ENCODE results near the gene SYNPR.

The SYNPR gene

GRCh38 chr3:63565220-63565619 lies 287.1 kb downstream of the SYNPR start:
- no peak overlapping the region for H3K4ac ChIP-seq (ENCODE audit: low read depth, low read length)
- H3K4me3 ChIP-seq (ENCODE audit: low read length) = no peak overlapping the region
- no peak overlapping the region for H4K8ac ChIP-seq (ENCODE audit: low read depth, low read length)
- H3K9ac ChIP-seq (ENCODE audit: low read length) = no peak overlapping the region
- H3K79me2 ChIP-seq (ENCODE audit: control insufficient read depth, insufficient read depth, low read length) = no peaks in the 10 kb centered on the region
- no peak overlapping the region for H4K5ac ChIP-seq (ENCODE audit: low read length)
- H3K79me1 ChIP-seq (ENCODE audit: low read length) = no peaks in the 10 kb centered on the region
- no peak overlapping the region for H2BK120ac ChIP-seq (ENCODE audit: low read depth, low read length)
- DNase-seq = peak; percentile 12
- H3K4me1 ChIP-seq (ENCODE audit: control insufficient read depth, low read depth, low read length) = no peaks in the 10 kb centered on the region
- H3K27me3 ChIP-seq (ENCODE audit: insufficient read depth, low read length, poor library complexity) = no peaks in the 10 kb centered on the region
- H3K23ac ChIP-seq (ENCODE audit: low read length) = no peak overlapping the region
- H2AK5ac ChIP-seq (ENCODE audit: low read length) = no peak overlapping the region
- no peak overlapping the region for H3K18ac ChIP-seq (ENCODE audit: low read length)
- H3K27ac ChIP-seq (ENCODE audit: low read depth, low read length) = no peak overlapping the region
- WGBS (ENCODE audit: extremely low coverage, insufficient coverage, low lambda C conversion rate) = no CpG with 5 or more reads among the region's 6 CpGs
- no peak overlapping the region for H3K56ac ChIP-seq (ENCODE audit: low read length)
- no peak overlapping the region for H2BK15ac ChIP-seq (replicated peaks; ENCODE audit: low read depth)
- no peak overlapping the region for H3K4me2 ChIP-seq (ENCODE audit: low read length)
- H2BK5ac ChIP-seq (ENCODE audit: low read length) = no peak overlapping the region
- H3K36me3 ChIP-seq (ENCODE audit: control insufficient read depth, insufficient read depth, low read length) = no peaks in the 10 kb centered on the region

GRCh38 chr3:63571682-63572081 lies 293.6 kb downstream of the SYNPR start:
- H3K79me2 ChIP-seq (ENCODE audit: control insufficient read depth, insufficient read depth, low read length) = no peaks in the 10 kb centered on the region
- WGBS (ENCODE audit: extremely low coverage, insufficient coverage, low lambda C conversion rate) = 100% methylated on average over 1 of the region's 3 CpGs

GRCh38 chr3:63576846-63577245 lies 298.7 kb downstream of the SYNPR start:
- no peak overlapping the region for H3K4ac ChIP-seq (ENCODE audit: low read depth, low read length)
- no peak overlapping the region for H2BK5ac ChIP-seq (ENCODE audit: low read length)
- no peaks in the 10 kb centered on the region for H3K79me2 ChIP-seq (ENCODE audit: control insufficient read depth, insufficient read depth, low read length)
- H3K79me1 ChIP-seq (ENCODE audit: low read length) = no peaks in the 10 kb centered on the region
- H3K27me3 ChIP-seq (ENCODE audit: insufficient read depth, low read length, poor library complexity) = no peaks in the 10 kb centered on the region
- no peak overlapping the region for H2AK5ac ChIP-seq (ENCODE audit: low read length)
- peak; percentile 75 for DNase-seq
- H3K27ac ChIP-seq (ENCODE audit: low read depth, low read length) = no peak overlapping the region
- no peak overlapping the region for H3K4me2 ChIP-seq (ENCODE audit: low read length)
- H3K4me3 ChIP-seq (ENCODE audit: low read length) = no peak overlapping the region
- no peak overlapping the region for H4K8ac ChIP-seq (ENCODE audit: low read depth, low read length)
- peaks cover 12% of the 10 kb centered on the region for H3K4me1 ChIP-seq (ENCODE audit: control insufficient read depth, low read depth, low read length)
- WGBS (ENCODE audit: extremely low coverage, insufficient coverage, low lambda C conversion rate) = no CpG with 5 or more reads among the region's 2 CpGs
- no peak overlapping the region for H3K9ac ChIP-seq (ENCODE audit: low read length)
- no peak overlapping the region for H2BK120ac ChIP-seq (ENCODE audit: low read depth, low read length)
- no peak overlapping the region for H3K56ac ChIP-seq (ENCODE audit: low read length)
- H4K5ac ChIP-seq (ENCODE audit: low read length) = no peak overlapping the region
- no peak overlapping the region for H3K18ac ChIP-seq (ENCODE audit: low read length)
- no peaks in the 10 kb centered on the region for H3K36me3 ChIP-seq (ENCODE audit: control insufficient read depth, insufficient read depth, low read length)
- H3K23ac ChIP-seq (ENCODE audit: low read length) = no peak overlapping the region
- H2BK15ac ChIP-seq (replicated peaks; ENCODE audit: low read depth) = no peak overlapping the region

More at GRCh38 chr3:63571682-63572081, 293.6 kb downstream of the SYNPR start:
- H3K4me1 ChIP-seq (ENCODE audit: control insufficient read depth, low read depth, low read length) = peaks cover 1% of the 10 kb centered on the region
- no peak overlapping the region for H3K27ac ChIP-seq (ENCODE audit: low read depth, low read length)
- H2BK5ac ChIP-seq (ENCODE audit: low read length) = no peak overlapping the region
- H2BK120ac ChIP-seq (ENCODE audit: low read depth, low read length) = no peak overlapping the region
- H3K23ac ChIP-seq (ENCODE audit: low read length) = no peak overlapping the region
- no peak overlapping the region for H4K8ac ChIP-seq (ENCODE audit: low read depth, low read length)
- H3K4me3 ChIP-seq (ENCODE audit: low read length) = no peak overlapping the region
- H3K18ac ChIP-seq (ENCODE audit: low read length) = no peak overlapping the region
- no peak overlapping the region for H3K56ac ChIP-seq (ENCODE audit: low read length)
- H2BK15ac ChIP-seq (replicated peaks; ENCODE audit: low read depth) = no peak overlapping the region
- H3K9ac ChIP-seq (ENCODE audit: low read length) = no peak overlapping the region
- no peak overlapping the region for H2AK5ac ChIP-seq (ENCODE audit: low read length)
- H3K27me3 ChIP-seq (ENCODE audit: insufficient read depth, low read length, poor library complexity) = no peaks in the 10 kb centered on the region
- H4K5ac ChIP-seq (ENCODE audit: low read length) = no peak overlapping the region
- H3K4ac ChIP-seq (ENCODE audit: low read depth, low read length) = no peak overlapping the region
- H3K79me1 ChIP-seq (ENCODE audit: low read length) = no peaks in the 10 kb centered on the region
- H3K36me3 ChIP-seq (ENCODE audit: control insufficient read depth, insufficient read depth, low read length) = no peaks in the 10 kb centered on the region
- no peak for DNase-seq
- no peak overlapping the region for H3K4me2 ChIP-seq (ENCODE audit: low read length)

- Histone ChIP-seq H4K5ac (ENCODE audit: low read length) (no peak overlapping the region), H3K4ac (ENCODE audit: low read depth, low read length) (no peak overlapping the region), H3K27me3 (ENCODE audit: insufficient read depth, low read length, poor library complexity) (no peaks in the 10 kb centered on the region), H4K8ac (ENCODE audit: low read depth, low read length) (no peak overlapping the region), H3K18ac (ENCODE audit: low read length) (no peak overlapping the region), H3K4me2 (ENCODE audit: low read length) (no peak overlapping the region), H3K4me3 (ENCODE audit: low read length) (no peak overlapping the region), H3K36me3 (ENCODE audit: control insufficient read depth, insufficient read depth, low read length) (no peaks in the 10 kb centered on the region), H3K27ac (ENCODE audit: low read depth, low read length) (no peak overlapping the region), H2BK120ac (ENCODE audit: low read depth, low read length) (no peak overlapping the region), H3K79me2 (ENCODE audit: control insufficient read depth, insufficient read depth, low read length) (no peaks in the 10 kb centered on the region), H3K9ac (ENCODE audit: low read length) (no peak overlapping the region), H3K23ac (ENCODE audit: low read length) (no peak overlapping the region), H3K56ac (ENCODE audit: low read length) (no peak overlapping the region), H2BK5ac (ENCODE audit: low read length) (no peak overlapping the region), H2AK5ac (ENCODE audit: low read length) (no peak overlapping the region), H2BK15ac (replicated peaks; ENCODE audit: low read depth) (peak overlapping the region; percentile 41), H3K79me1 (ENCODE audit: low read length) (no peaks in the 10 kb centered on the region), H3K4me1 (ENCODE audit: control insufficient read depth, low read depth, low read length) (peaks cover 11% of the 10 kb centered on the region)
- WGBS (ENCODE audit: extremely low coverage, insufficient coverage, low lambda C conversion rate) = no CpG with 5 or more reads among the region's 2 CpGs
- DNase-seq = no peak
Observed at GRCh38 chr3:63578858-63579257, 300.8 kb downstream of the SYNPR start.

GRCh38 chr3:63580151-63580550 lies 302.0 kb downstream of the SYNPR start:
- no peaks in the 10 kb centered on the region for H3K36me3 ChIP-seq (ENCODE audit: control insufficient read depth, insufficient read depth, low read length)
- no peak overlapping the region for H2BK15ac ChIP-seq (replicated peaks; ENCODE audit: low read depth)
- no peak overlapping the region for H3K4ac ChIP-seq (ENCODE audit: low read depth, low read length)
- no peak overlapping the region for H4K8ac ChIP-seq (ENCODE audit: low read depth, low read length)
- no CpG with 5 or more reads among the region's 2 CpGs for WGBS (ENCODE audit: extremely low coverage, insufficient coverage, low lambda C conversion rate)
- H3K56ac ChIP-seq (ENCODE audit: low read length) = no peak overlapping the region
- no peaks in the 10 kb centered on the region for H3K79me2 ChIP-seq (ENCODE audit: control insufficient read depth, insufficient read depth, low read length)
- no peak overlapping the region for H3K4me2 ChIP-seq (ENCODE audit: low read length)
- no peak for DNase-seq
- H3K4me1 ChIP-seq (ENCODE audit: control insufficient read depth, low read depth, low read length) = peaks cover 13% of the 10 kb centered on the region
- H4K5ac ChIP-seq (ENCODE audit: low read length) = no peak overlapping the region
- H3K18ac ChIP-seq (ENCODE audit: low read length) = no peak overlapping the region
- no peak overlapping the region for H3K23ac ChIP-seq (ENCODE audit: low read length)
- no peak overlapping the region for H2AK5ac ChIP-seq (ENCODE audit: low read length)
- H2BK120ac ChIP-seq (ENCODE audit: low read depth, low read length) = no peak overlapping the region
- no peak overlapping the region for H2BK5ac ChIP-seq (ENCODE audit: low read length)
- H3K9ac ChIP-seq (ENCODE audit: low read length) = no peak overlapping the region
- no peak overlapping the region for H3K27ac ChIP-seq (ENCODE audit: low read depth, low read length)
- no peak overlapping the region for H3K4me3 ChIP-seq (ENCODE audit: low read length)
- no peaks in the 10 kb centered on the region for H3K27me3 ChIP-seq (ENCODE audit: insufficient read depth, low read length, poor library complexity)
- H3K79me1 ChIP-seq (ENCODE audit: low read length) = no peaks in the 10 kb centered on the region

- no peak for DNase-seq
- H2BK5ac ChIP-seq (ENCODE audit: low read length) = no peak overlapping the region
- no peak overlapping the region for H3K23ac ChIP-seq (ENCODE audit: low read length)
- H2AK5ac ChIP-seq (ENCODE audit: low read length) = no peak overlapping the region
- H2BK15ac ChIP-seq (replicated peaks; ENCODE audit: low read depth) = no peak overlapping the region
- H3K4me1 ChIP-seq (ENCODE audit: control insufficient read depth, low read depth, low read length) = peaks cover 6% of the 10 kb centered on the region
- H3K4ac ChIP-seq (ENCODE audit: low read depth, low read length) = no peak overlapping the region
- no peaks in the 10 kb centered on the region for H3K36me3 ChIP-seq (ENCODE audit: control insufficient read depth, insufficient read depth, low read length)
- H3K4me2 ChIP-seq (ENCODE audit: low read length) = no peak overlapping the region
- H4K5ac ChIP-seq (ENCODE audit: low read length) = no peak overlapping the region
- H3K79me2 ChIP-seq (ENCODE audit: control insufficient read depth, insufficient read depth, low read length) = no peaks in the 10 kb centered on the region
- no peaks in the 10 kb centered on the region for H3K79me1 ChIP-seq (ENCODE audit: low read length)
- no peak overlapping the region for H3K4me3 ChIP-seq (ENCODE audit: low read length)
- H3K9ac ChIP-seq (ENCODE audit: low read length) = no peak overlapping the region
- no peak overlapping the region for H2BK120ac ChIP-seq (ENCODE audit: low read depth, low read length)
- no peaks in the 10 kb centered on the region for H3K27me3 ChIP-seq (ENCODE audit: insufficient read depth, low read length, poor library complexity)
- no peak overlapping the region for H4K8ac ChIP-seq (ENCODE audit: low read depth, low read length)
- H3K56ac ChIP-seq (ENCODE audit: low read length) = no peak overlapping the region
- H3K27ac ChIP-seq (ENCODE audit: low read depth, low read length) = no peak overlapping the region
- WGBS (ENCODE audit: extremely low coverage, insufficient coverage, low lambda C conversion rate) = no CpG with 5 or more reads among the region's 3 CpGs
- H3K18ac ChIP-seq (ENCODE audit: low read length) = no peak overlapping the region
Observed at GRCh38 chr3:63582943-63583500, 304.9 kb downstream of the SYNPR start.
